B cell (primary cell): ENCODE results near the gene POC1B. TPM values are rescaled to one million over a fixed set of nuclear protein-coding genes. Genes with fewer than 3 reads are reported as not detected.

ENCODE experiments used
- ATAC-seq: fragments of 200-7000 bp; cut with Tn5 transposase; one replicate; pipeline ENCODE4 v1.10.0; 2021; ENCODE audit warnings: low read depth, mild to moderate bottlenecking, moderate number of reproducible peaks, moderate library complexity
- CTCF ChIA-PET: fragments of 350-600 bp; sonication (Branson Sonifier 250); formaldehyde crosslinking; loops from one replicate; lab custom pipeline; 2021; ENCODE audit warnings: antibody characterized with exemption, inconsistent platforms; lab: Charles Lee
- POLR2A ChIA-PET: fragments of 350-600 bp; sonication (Branson Sonifier 250); formaldehyde crosslinking; loops from one replicate; lab custom pipeline; 2021; ENCODE audit warnings: antibody characterized with exemption; lab: Charles Lee
- DNase-seq: peaks from one replicate; pipeline ENCODE4 v3.0.0; 2013
- H2AFZ ChIP-seq: 2 replicates; pipeline ENCODE4 v1.6.1; 2012; ENCODE audit warnings: mild to moderate bottlenecking, low read depth, low read length; ENCODE audit not compliant: insufficient read depth, poor library complexity, severe bottlenecking
- H3K27ac ChIP-seq, 2 donors: 1 replicate in 1 of 2; 2 replicates in 1 of 2; pipeline ENCODE4 v1.5.1; 2012 to 2013; ENCODE audit warnings: low read length in 2 of 2, mild to moderate bottlenecking in 2 of 2, moderate library complexity in 1 of 2
- H3K27me3 ChIP-seq, 4 experiments: fragments of 200-600 bp in 1 of 4; sonication (generic) in 1 of 4; replicated peaks in 1 of 4; 1 replicate in 2 of 4; 2 replicates in 2 of 4; pipeline versions ENCODE4 v1.6.1 to v1.7.0; 2013 to 2016; ENCODE audit warnings: low read length in 3 of 4, mild to moderate bottlenecking in 2 of 4, mixed read lengths in 1 of 4, moderate library complexity in 1 of 4; ENCODE audit not compliant: insufficient read depth in 4 of 4, control insufficient read depth in 3 of 4; ENCODE audit errors: control extremely low read depth in 1 of 4
- H3K36me3 ChIP-seq, 2 experiments: replicated peaks in 1 of 2; 1 replicate in 1 of 2; 2 replicates in 1 of 2; pipeline versions ENCODE4 v1.6.1 to v1.7.1; 2013; ENCODE audit warnings: low read length in 1 of 2; ENCODE audit not compliant: insufficient read depth in 2 of 2, control insufficient read depth in 1 of 2; ENCODE audit errors: control extremely low read depth in 1 of 2, extremely low read depth in 1 of 2
- H3K4me1 ChIP-seq, 2 donors: fragments of 200-600 bp in 1 of 2; sonication (generic) in 1 of 2; 1 replicate in 1 of 2; 2 replicates in 1 of 2; pipeline versions ENCODE4 v1.5.1 to v1.6.1; 2013 to 2017; ENCODE audit warnings: low read length in 2 of 2; ENCODE audit not compliant: control insufficient read depth in 2 of 2, insufficient read depth in 2 of 2
- H3K4me2 ChIP-seq: replicated peaks from 2 replicates; pipeline ENCODE3; 2012; ENCODE audit warnings: mild to moderate bottlenecking, low read depth, low read length; ENCODE audit not compliant: poor library complexity, severe bottlenecking
- H3K4me3 ChIP-seq, 5 experiments: fragments of 200-600 bp in 1 of 5; sonication (generic) in 1 of 5; 1 replicate in 3 of 5; 2 replicates in 2 of 5; pipeline versions ENCODE4 v1.5.1 to v1.7.0; 2011 to 2016; ENCODE audit warnings: low read length in 4 of 5, mild to moderate bottlenecking in 4 of 5, low read depth in 2 of 5, control low read depth in 1 of 5, moderate library complexity in 1 of 5; ENCODE audit not compliant: insufficient read depth in 1 of 5; ENCODE audit errors: control extremely low read depth in 1 of 5, extremely low read depth in 1 of 5
- H3K79me2 ChIP-seq: fragments of 200-600 bp; sonication (generic); one replicate; pipeline ENCODE4 v1.6.0; 2016; ENCODE audit warnings: low read length; ENCODE audit not compliant: control insufficient read depth, insufficient read depth
- H3K9ac ChIP-seq: fragments of 200-600 bp; sonication (generic); 2 replicates; pipeline ENCODE4 v1.6.1; 2017; ENCODE audit warnings: mild to moderate bottlenecking, low read length, moderate library complexity
- H3K9me3 ChIP-seq, 3 donors: one replicate each; pipeline versions ENCODE4 v1.6.1 to v1.7.1; 2013; ENCODE audit warnings: low read length in 2 of 3; ENCODE audit not compliant: control insufficient read depth in 2 of 3, insufficient read depth in 1 of 3; ENCODE audit errors: control extremely low read depth in 1 of 3
- H4K20me1 ChIP-seq: 2 replicates; pipeline ENCODE4 v1.6.0; 2012; ENCODE audit warnings: mild to moderate bottlenecking, low read length; ENCODE audit not compliant: insufficient read depth, control insufficient read depth, poor library complexity, severe bottlenecking
- H3K27ac Mint-ChIP-seq: one replicate; pipeline ENCODE4 v1.8.0; 2021; ENCODE audit warnings: mixed read lengths
- H3K27me3 Mint-ChIP-seq: one replicate; pipeline ENCODE4 v1.8.0; 2021; ENCODE audit warnings: mixed read lengths
- H3K4me1 Mint-ChIP-seq: one replicate; pipeline ENCODE4 v1.8.0; 2021; ENCODE audit warnings: mixed read lengths
- H3K4me3 Mint-ChIP-seq: one replicate; pipeline ENCODE4 v1.8.0; 2021; ENCODE audit warnings: mixed read lengths
- H3K9me3 Mint-ChIP-seq: one replicate; pipeline ENCODE4 v1.8.0; 2022; ENCODE audit warnings: mixed read lengths; ENCODE audit not compliant: insufficient read depth
- CTCF ChIP-seq: fragments of 200-600 bp; IDR thresholded peaks from one replicate; pipeline ENCODE4 v1.8.0; 2022; ENCODE audit warnings: antibody characterized with exemption, mild to moderate bottlenecking
- EZH2 ChIP-seq: IDR thresholded peaks from 2 replicates; pipeline ENCODE4 v1.6.1; 2012; ENCODE audit warnings: borderline replicate concordance, low read depth, mild to moderate bottlenecking, moderate library complexity, low read length; ENCODE audit not compliant: insufficient read depth, poor library complexity, severe bottlenecking
- WGBS: methylation state at CpG from one replicate; pipeline ENCODE4 v1.1.5; 2013; ENCODE audit warnings: missing lambda C conversion rate; ENCODE audit not compliant: insufficient coverage; 5-methylcytosine and 5-hydroxymethylcytosine counted together
- intact Hi-C: fragments of 100-400 bp; cut with micrococcal nuclease; formaldehyde crosslinking; loops from one replicate; pipeline ENCODE4 v1.10.0; 2022
- polyA plus RNA-seq: library from polyadenylated mRNA; depleted of rRNA; stranded (reverse); fragments of >200 nt; gene quantifications from 2 replicates; pipeline ENCODE4 v1.2.3, GENCODE V29; 2012
- total RNA-seq, 2 donors: library from RNA; stranded (reverse); fragments of 120-200 nt in 1 of 2; gene quantifications; 1 replicate in 1 of 2; 2 replicates in 1 of 2; pipeline versions ENCODE4 v1.2.3 to v1.2.4, GENCODE V29; 2013 to 2022

The POC1B gene
- total and polyA plus RNA-seq, 2 donors (not counting 1 experiment from before 2014, with no cell fraction given) = 12.0 to 39.5 TPM

GRCh38 chr12:89414851-89415250 is 111.0 kb downstream of the POC1B start:
- Mint-ChIP-seq H3K4me3 (no peak overlapping the region), H3K4me1 (no peaks in the 10 kb centered on the region), H3K9me3 (no peaks in the 10 kb centered on the region), H3K27me3 (no peaks in the 10 kb centered on the region), H3K27ac (no peak overlapping the region)
- H2AFZ ChIP-seq = no peak overlapping the region
- no peak overlapping the region for H3K27ac ChIP-seq
- H3K4me3 ChIP-seq = no peak overlapping the region
- no peaks in the 10 kb centered on the region for H3K27me3 ChIP-seq
- DNase-seq (no peak), ATAC-seq (no peak)
- intact Hi-C loops = no loop called here
- peaks cover 0 to 5% (median 0%) of the 10 kb centered on the region in 3 donors for H3K9me3 ChIP-seq
- H4K20me1 ChIP-seq = no peaks in the 10 kb centered on the region
- peaks cover 0 to 5% of the 10 kb centered on the region in 2 experiments for H3K36me3 ChIP-seq
- ChIA-PET CTCF (no interaction called here), POLR2A (no interaction called here)
- no peak for TF ChIP-seq EZH2
- TF ChIP-seq CTCF = no peak
- no peak overlapping the region for H3K9ac ChIP-seq
- no peak overlapping the region for H3K4me2 ChIP-seq
- no CpG with 5 or more reads among the region's 2 CpGs for WGBS
- H3K79me2 ChIP-seq = no peaks in the 10 kb centered on the region
- H3K4me1 ChIP-seq = no peaks in the 10 kb centered on the region

- no peak for TF ChIP-seq CTCF
- no peak for TF ChIP-seq EZH2
- Histone ChIP-seq H3K27ac (no peak overlapping the region), H3K4me2 (no peak overlapping the region), H3K4me3 (no peak overlapping the region), H2AFZ (no peak overlapping the region), H4K20me1 (no peaks in the 10 kb centered on the region), H3K4me1 (no peaks in the 10 kb centered on the region), H3K27me3 (no peaks in the 10 kb centered on the region), H3K9ac (no peak overlapping the region), H3K79me2 (no peaks in the 10 kb centered on the region), H3K36me3 (peaks cover 0 to 5% of the 10 kb centered on the region in 2 experiments), H3K9me3 (peaks cover 0 to 5% (median 0%) of the 10 kb centered on the region in 3 donors)
- H3K27me3 Mint-ChIP-seq = no peaks in the 10 kb centered on the region
- ATAC-seq = no peak
- H3K4me3 Mint-ChIP-seq = no peak overlapping the region
- H3K27ac Mint-ChIP-seq = no peak overlapping the region
- CTCF ChIA-PET = no interaction called here
- DNase-seq = no peak
- no peaks in the 10 kb centered on the region for H3K9me3 Mint-ChIP-seq
- H3K4me1 Mint-ChIP-seq = no peaks in the 10 kb centered on the region
- intact Hi-C loops = no loop called here
- WGBS = no CpG with 5 or more reads among the region's 3 CpGs
- POLR2A ChIA-PET = no interaction called here
Observed at GRCh38 chr12:89414322-89414721, 111.5 kb downstream of the POC1B start.
